B cell (primary cell): ENCODE results near the gene LMO1. TPM values are rescaled to one million over a fixed set of nuclear protein-coding genes. Genes with fewer than 3 reads are reported as not detected.

ENCODE experiments used
- ATAC-seq: fragments of 200-7000 bp; cut with Tn5 transposase; one replicate; pipeline ENCODE4 v1.10.0; 2021; ENCODE audit warnings: low read depth, mild to moderate bottlenecking, moderate number of reproducible peaks, moderate library complexity
- CTCF ChIA-PET: fragments of 350-600 bp; sonication (Branson Sonifier 250); formaldehyde crosslinking; loops from one replicate; lab custom pipeline; 2021; ENCODE audit warnings: antibody characterized with exemption, inconsistent platforms; lab: Charles Lee
- POLR2A ChIA-PET: fragments of 350-600 bp; sonication (Branson Sonifier 250); formaldehyde crosslinking; loops from one replicate; lab custom pipeline; 2021; ENCODE audit warnings: antibody characterized with exemption; lab: Charles Lee
- DNase-seq: peaks from one replicate; pipeline ENCODE4 v3.0.0; 2013
- H2AFZ ChIP-seq: 2 replicates; pipeline ENCODE4 v1.6.1; 2012; ENCODE audit warnings: mild to moderate bottlenecking, low read depth, low read length; ENCODE audit not compliant: insufficient read depth, poor library complexity, severe bottlenecking
- H3K27ac ChIP-seq, 2 donors: 1 replicate in 1 of 2; 2 replicates in 1 of 2; pipeline ENCODE4 v1.5.1; 2012 to 2013; ENCODE audit warnings: low read length in 2 of 2, mild to moderate bottlenecking in 2 of 2, moderate library complexity in 1 of 2
- H3K27me3 ChIP-seq, 4 experiments: fragments of 200-600 bp in 1 of 4; sonication (generic) in 1 of 4; replicated peaks in 1 of 4; 1 replicate in 2 of 4; 2 replicates in 2 of 4; pipeline versions ENCODE4 v1.6.1 to v1.7.0; 2013 to 2016; ENCODE audit warnings: low read length in 3 of 4, mild to moderate bottlenecking in 2 of 4, mixed read lengths in 1 of 4, moderate library complexity in 1 of 4; ENCODE audit not compliant: insufficient read depth in 4 of 4, control insufficient read depth in 3 of 4; ENCODE audit errors: control extremely low read depth in 1 of 4
- H3K36me3 ChIP-seq, 2 experiments: replicated peaks in 1 of 2; 1 replicate in 1 of 2; 2 replicates in 1 of 2; pipeline versions ENCODE4 v1.6.1 to v1.7.1; 2013; ENCODE audit warnings: low read length in 1 of 2; ENCODE audit not compliant: insufficient read depth in 2 of 2, control insufficient read depth in 1 of 2; ENCODE audit errors: control extremely low read depth in 1 of 2, extremely low read depth in 1 of 2
- H3K4me1 ChIP-seq, 2 donors: fragments of 200-600 bp in 1 of 2; sonication (generic) in 1 of 2; 1 replicate in 1 of 2; 2 replicates in 1 of 2; pipeline versions ENCODE4 v1.5.1 to v1.6.1; 2013 to 2017; ENCODE audit warnings: low read length in 2 of 2; ENCODE audit not compliant: control insufficient read depth in 2 of 2, insufficient read depth in 2 of 2
- H3K4me2 ChIP-seq: replicated peaks from 2 replicates; pipeline ENCODE3; 2012; ENCODE audit warnings: mild to moderate bottlenecking, low read depth, low read length; ENCODE audit not compliant: poor library complexity, severe bottlenecking
- H3K4me3 ChIP-seq, 5 experiments: fragments of 200-600 bp in 1 of 5; sonication (generic) in 1 of 5; 1 replicate in 3 of 5; 2 replicates in 2 of 5; pipeline versions ENCODE4 v1.5.1 to v1.7.0; 2011 to 2016; ENCODE audit warnings: low read length in 4 of 5, mild to moderate bottlenecking in 4 of 5, low read depth in 2 of 5, control low read depth in 1 of 5, moderate library complexity in 1 of 5; ENCODE audit not compliant: insufficient read depth in 1 of 5; ENCODE audit errors: control extremely low read depth in 1 of 5, extremely low read depth in 1 of 5
- H3K79me2 ChIP-seq: fragments of 200-600 bp; sonication (generic); one replicate; pipeline ENCODE4 v1.6.0; 2016; ENCODE audit warnings: low read length; ENCODE audit not compliant: control insufficient read depth, insufficient read depth
- H3K9ac ChIP-seq: fragments of 200-600 bp; sonication (generic); 2 replicates; pipeline ENCODE4 v1.6.1; 2017; ENCODE audit warnings: mild to moderate bottlenecking, low read length, moderate library complexity
- H3K9me3 ChIP-seq, 3 donors: one replicate each; pipeline versions ENCODE4 v1.6.1 to v1.7.1; 2013; ENCODE audit warnings: low read length in 2 of 3; ENCODE audit not compliant: control insufficient read depth in 2 of 3, insufficient read depth in 1 of 3; ENCODE audit errors: control extremely low read depth in 1 of 3
- H4K20me1 ChIP-seq: 2 replicates; pipeline ENCODE4 v1.6.0; 2012; ENCODE audit warnings: mild to moderate bottlenecking, low read length; ENCODE audit not compliant: insufficient read depth, control insufficient read depth, poor library complexity, severe bottlenecking
- H3K27ac Mint-ChIP-seq: one replicate; pipeline ENCODE4 v1.8.0; 2021; ENCODE audit warnings: mixed read lengths
- H3K27me3 Mint-ChIP-seq: one replicate; pipeline ENCODE4 v1.8.0; 2021; ENCODE audit warnings: mixed read lengths
- H3K4me1 Mint-ChIP-seq: one replicate; pipeline ENCODE4 v1.8.0; 2021; ENCODE audit warnings: mixed read lengths
- H3K4me3 Mint-ChIP-seq: one replicate; pipeline ENCODE4 v1.8.0; 2021; ENCODE audit warnings: mixed read lengths
- H3K9me3 Mint-ChIP-seq: one replicate; pipeline ENCODE4 v1.8.0; 2022; ENCODE audit warnings: mixed read lengths; ENCODE audit not compliant: insufficient read depth
- CTCF ChIP-seq: fragments of 200-600 bp; IDR thresholded peaks from one replicate; pipeline ENCODE4 v1.8.0; 2022; ENCODE audit warnings: antibody characterized with exemption, mild to moderate bottlenecking
- EZH2 ChIP-seq: IDR thresholded peaks from 2 replicates; pipeline ENCODE4 v1.6.1; 2012; ENCODE audit warnings: borderline replicate concordance, low read depth, mild to moderate bottlenecking, moderate library complexity, low read length; ENCODE audit not compliant: insufficient read depth, poor library complexity, severe bottlenecking
- WGBS: methylation state at CpG from one replicate; pipeline ENCODE4 v1.1.5; 2013; ENCODE audit warnings: missing lambda C conversion rate; ENCODE audit not compliant: insufficient coverage; 5-methylcytosine and 5-hydroxymethylcytosine counted together
- intact Hi-C: fragments of 100-400 bp; cut with micrococcal nuclease; formaldehyde crosslinking; loops from one replicate; pipeline ENCODE4 v1.10.0; 2022
- polyA plus RNA-seq: library from polyadenylated mRNA; depleted of rRNA; stranded (reverse); fragments of >200 nt; gene quantifications from 2 replicates; pipeline ENCODE4 v1.2.3, GENCODE V29; 2012
- total RNA-seq, 2 donors: library from RNA; stranded (reverse); fragments of 120-200 nt in 1 of 2; gene quantifications; 1 replicate in 1 of 2; 2 replicates in 1 of 2; pipeline versions ENCODE4 v1.2.3 to v1.2.4, GENCODE V29; 2013 to 2022

The LMO1 gene
- total and polyA plus RNA-seq, 2 donors (not counting 1 experiment from before 2014, with no cell fraction given): 0.22 TPM; not detected in 1

GRCh38 chr11:8228231-8228630 is 35.4 kb downstream of the LMO1 start:
- H3K27ac Mint-ChIP-seq: no peak overlapping the region
- no peak overlapping the region for H2AFZ ChIP-seq

GRCh38 chr11:8227156-8228152 is 36.2 kb downstream of the LMO1 start:
- WGBS: 77% methylated on average over 2 of the region's 4 CpGs
- intact Hi-C loops: no loop called here
- H3K36me3 ChIP-seq: no peaks in the 10 kb centered on the region
- no peaks in the 10 kb centered on the region for H4K20me1 ChIP-seq
- POLR2A ChIA-PET: no interaction called here
- no peak overlapping the region for H3K27ac ChIP-seq
- H3K9me3 Mint-ChIP-seq: no peaks in the 10 kb centered on the region
- no peak for ATAC-seq
- H3K79me2 ChIP-seq: no peaks in the 10 kb centered on the region
- no peak overlapping the region for H2AFZ ChIP-seq
- H3K4me1 ChIP-seq: peaks cover 0 to 6% of the 10 kb centered on the region in 2 donors
- H3K4me3 ChIP-seq: no peak overlapping the region
- no peak overlapping the region for H3K4me3 Mint-ChIP-seq
- H3K27ac Mint-ChIP-seq: no peak overlapping the region
- H3K9ac ChIP-seq: no peak overlapping the region
- peaks cover 2% of the 10 kb centered on the region for H3K4me1 Mint-ChIP-seq
- CTCF ChIA-PET: interaction anchor here (0.8 to 5.2 kb wide), 7 partner anchors 8 to 376 kb away, joined by 3 to 40 read pairs (median 3); partner anchors contain the start of gene LMO1
- peaks cover 0 to 2% (median 0%) of the 10 kb centered on the region in 4 experiments for H3K27me3 ChIP-seq
- H3K4me2 ChIP-seq: no peak overlapping the region
- H3K27me3 Mint-ChIP-seq: no peaks in the 10 kb centered on the region
- peaks cover 0 to 3% (median 0%) of the 10 kb centered on the region in 3 donors for H3K9me3 ChIP-seq
- DNase-seq: no peak
- TF ChIP-seq CTCF (no peak), EZH2 (no peak)

More at GRCh38 chr11:8228231-8228630, 35.4 kb downstream of the LMO1 start:
- WGBS: 91% methylated on average over 6 of the region's 7 CpGs
- Mint-ChIP-seq H3K4me3 (no peak overlapping the region), H3K27me3 (no peaks in the 10 kb centered on the region), H3K9me3 (no peaks in the 10 kb centered on the region), H3K4me1 (peaks cover 2% of the 10 kb centered on the region)
- Histone ChIP-seq H3K4me3 (no peak overlapping the region), H3K79me2 (no peaks in the 10 kb centered on the region), H3K36me3 (no peaks in the 10 kb centered on the region), H3K9ac (no peak overlapping the region), H3K27me3 (peaks cover 0 to 2% (median 0%) of the 10 kb centered on the region in 4 experiments), H3K4me1 (peaks cover 0 to 6% of the 10 kb centered on the region in 2 donors), H3K4me2 (no peak overlapping the region), H3K9me3 (peaks cover 0 to 3% (median 0%) of the 10 kb centered on the region in 3 donors), H4K20me1 (no peaks in the 10 kb centered on the region), H3K27ac (no peak overlapping the region)
- ChIA-PET POLR2A (no interaction called here), CTCF (interaction anchor here (1.2 to 5.2 kb wide), 4 partner anchors 8 to 339 kb away, joined by 3 to 40 read pairs (median 12); partner anchors contain the start of gene LMO1)
- intact Hi-C loops: no loop called here
- no peak for TF ChIP-seq EZH2
- DNase-seq (no peak), ATAC-seq (no peak)
